CD4-positive, alpha-beta T cell treated with Interleukin-4 for 1 hour (primary cell): ENCODE data around the gene SDR42E1.

Experiments used
- DNase-seq, 2 donors: peaks; one replicate each; pipeline ENCODE4 v3.0.0-alpha.2; 2020 to 2022

Gene SDR42E1, protein sequence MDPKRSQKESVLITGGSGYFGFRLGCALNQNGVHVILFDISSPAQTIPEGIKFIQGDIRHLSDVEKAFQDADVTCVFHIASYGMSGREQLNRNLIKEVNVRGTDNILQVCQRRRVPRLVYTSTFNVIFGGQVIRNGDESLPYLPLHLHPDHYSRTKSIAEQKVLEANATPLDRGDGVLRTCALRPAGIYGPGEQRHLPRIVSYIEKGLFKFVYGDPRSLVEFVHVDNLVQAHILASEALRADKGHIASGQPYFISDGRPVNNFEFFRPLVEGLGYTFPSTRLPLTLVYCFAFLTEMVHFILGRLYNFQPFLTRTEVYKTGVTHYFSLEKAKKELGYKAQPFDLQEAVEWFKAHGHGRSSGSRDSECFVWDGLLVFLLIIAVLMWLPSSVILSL

DNA sequence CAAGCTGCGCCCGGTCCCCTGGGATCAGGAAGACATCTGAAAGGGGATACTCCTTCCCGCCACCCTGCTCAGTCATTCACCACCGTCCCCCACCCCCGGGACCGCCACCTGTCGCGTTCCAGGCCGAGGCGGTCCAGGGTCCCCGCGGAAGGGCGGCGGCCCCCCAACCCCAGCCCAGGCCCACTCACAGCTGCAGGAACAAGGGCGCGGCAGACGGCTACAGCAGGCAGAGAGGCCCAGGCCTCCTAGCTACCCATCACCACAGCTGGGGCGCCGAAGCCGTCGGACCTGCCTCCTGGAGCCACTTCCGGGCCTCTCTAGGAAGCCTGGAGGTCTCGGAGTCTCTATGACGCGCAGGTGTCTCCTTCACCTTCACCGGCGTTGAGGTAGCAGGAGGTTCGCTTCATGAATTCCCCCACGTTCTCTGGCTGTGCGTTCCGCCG is at the start of gene SDR42E1:
TSS of gene SDR42E1 (minus strand) at position 272 of the 443 bp plus-strand sequence. CDS start 10,612 bp downstream, outside the sequence.
- peak; percentile 75 to 77 for DNase-seq

DNA sequence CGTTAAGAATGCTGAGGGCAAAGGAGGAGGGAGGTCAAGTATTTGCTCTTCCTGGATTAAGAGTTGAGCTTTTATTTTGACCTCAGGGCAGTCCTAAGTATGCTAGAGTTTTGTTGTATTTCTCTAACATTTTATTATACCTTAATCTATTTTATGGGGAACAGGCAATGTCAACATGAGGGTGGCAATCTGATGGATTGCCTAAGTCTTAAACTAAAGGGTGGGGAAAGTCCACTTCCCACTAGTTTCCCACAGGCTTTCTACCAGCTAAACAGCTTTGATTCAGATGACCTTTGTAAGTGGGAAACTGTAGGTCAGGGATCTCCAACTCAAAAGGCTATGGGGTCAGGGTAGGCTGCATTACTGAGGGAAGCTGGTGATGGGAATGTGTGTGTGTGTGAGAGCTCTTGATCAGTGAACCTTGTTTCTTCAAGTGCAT is 48.7 kb upstream of the SDR42E1 start:
- no peak for DNase-seq

DNA sequence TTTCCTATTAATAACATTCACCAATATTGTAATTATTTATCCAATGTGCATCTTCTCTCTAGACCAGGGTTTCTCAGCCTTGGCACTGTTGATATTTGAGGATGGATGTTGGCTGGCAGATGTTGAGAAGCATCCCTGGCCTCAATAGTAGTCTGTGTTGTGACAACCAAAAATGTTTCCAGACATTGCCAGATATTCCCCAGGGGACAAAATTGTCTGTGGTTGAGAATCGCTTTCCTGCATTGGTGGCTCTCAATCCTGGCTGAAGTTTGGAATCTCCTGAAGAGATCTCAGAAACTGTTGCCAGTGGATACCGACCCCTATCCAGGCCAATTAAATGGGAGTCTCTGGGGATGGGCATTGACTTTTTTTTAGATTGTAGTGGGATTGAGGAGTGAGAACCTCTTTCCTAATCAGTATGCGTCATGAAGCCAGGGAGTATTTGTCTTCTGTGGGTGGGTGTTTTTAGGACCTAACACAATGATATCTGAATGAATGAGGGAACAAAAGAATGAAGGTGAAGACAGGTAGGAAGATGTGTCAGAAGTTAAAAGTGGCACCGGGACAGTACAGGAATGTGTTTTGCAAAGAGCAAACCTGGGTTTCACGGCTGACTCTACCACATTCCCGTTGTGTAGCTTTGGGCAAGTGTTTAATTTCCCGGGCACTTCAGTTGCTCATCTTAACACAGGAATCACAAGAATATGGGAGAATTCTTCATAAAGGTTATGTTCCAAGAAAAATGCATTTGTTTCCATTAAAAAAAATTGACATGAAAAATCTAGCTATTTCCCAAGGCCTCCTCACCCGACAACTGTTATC is 48.1 kb upstream of the SDR42E1 start:
- no peak for DNase-seq

DNA sequence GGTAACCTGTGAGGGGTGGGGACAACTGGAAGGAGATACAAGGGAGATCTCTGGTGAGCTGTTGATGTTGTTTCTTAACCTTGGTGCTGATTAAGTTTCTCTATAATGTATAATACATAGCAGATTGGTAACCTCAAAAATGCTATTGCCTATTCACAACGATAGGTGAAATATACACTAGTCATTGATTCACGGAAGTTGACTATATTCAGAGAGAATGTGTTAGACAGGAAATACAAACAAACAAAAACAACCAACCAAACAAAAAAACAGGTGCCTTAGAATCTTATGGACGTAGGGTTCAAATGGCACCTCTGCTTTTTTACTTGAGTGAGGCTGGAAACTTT is 45.3 kb upstream of the SDR42E1 start:
- no peak for DNase-seq

DNA sequence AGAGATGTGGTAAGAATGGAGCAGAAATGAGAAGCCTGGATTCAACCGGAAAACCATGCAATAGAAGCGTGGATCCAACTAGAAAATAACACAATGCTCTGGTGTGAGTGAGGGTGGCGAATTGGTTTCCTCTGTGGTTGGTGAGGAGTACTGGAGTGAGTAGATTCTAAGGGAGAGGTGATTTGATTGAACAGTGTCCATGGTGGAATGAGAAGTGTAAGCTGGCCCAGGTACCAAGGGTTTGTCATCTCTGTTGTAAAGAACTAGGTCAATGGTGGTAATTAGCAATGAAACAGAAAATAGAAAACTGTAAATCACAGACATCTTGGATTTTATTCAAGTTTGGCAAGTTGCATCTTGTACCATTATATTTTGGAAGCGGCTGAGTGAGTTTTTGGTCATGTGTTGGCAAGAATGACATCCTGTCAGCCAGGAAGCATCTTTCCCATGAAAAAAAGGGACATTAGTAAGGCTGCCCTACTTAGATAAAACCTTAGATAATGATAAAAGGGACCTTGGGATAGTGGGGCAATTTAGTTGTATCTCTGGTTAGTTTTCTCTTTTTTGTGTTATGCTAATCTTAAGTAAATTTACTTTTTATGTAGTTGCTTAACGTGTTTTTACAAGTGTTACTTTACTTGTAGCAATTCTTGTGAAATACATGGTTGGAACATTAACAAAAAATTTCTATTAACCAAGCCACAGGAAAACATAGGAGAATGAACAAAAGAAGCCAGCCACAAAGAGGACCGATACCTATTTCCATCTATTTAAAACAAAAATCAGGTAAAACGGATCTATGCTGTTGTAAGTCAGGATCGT is 44.7 kb upstream of the SDR42E1 start:
- no peak for DNase-seq

DNA sequence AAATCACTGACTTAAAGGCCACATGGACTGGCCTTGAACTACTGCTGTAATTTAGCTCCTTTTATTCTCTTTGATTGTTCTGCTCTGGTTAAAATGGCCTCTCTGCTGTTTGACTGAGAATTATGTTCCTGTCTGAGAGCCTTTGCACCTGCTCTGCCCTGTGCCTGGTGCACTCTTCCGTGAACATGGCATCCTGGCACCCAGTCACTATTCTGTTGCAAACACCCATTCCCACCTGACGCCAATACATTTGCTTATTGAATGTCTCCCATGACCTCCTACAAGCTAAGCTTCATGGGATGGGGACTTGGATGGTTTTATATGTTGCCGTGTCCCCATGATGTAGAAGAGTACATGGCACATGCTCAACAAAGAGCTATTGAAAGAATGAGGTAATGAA is 43.8 kb upstream of the SDR42E1 start:
- DNase-seq = no peak

DNA sequence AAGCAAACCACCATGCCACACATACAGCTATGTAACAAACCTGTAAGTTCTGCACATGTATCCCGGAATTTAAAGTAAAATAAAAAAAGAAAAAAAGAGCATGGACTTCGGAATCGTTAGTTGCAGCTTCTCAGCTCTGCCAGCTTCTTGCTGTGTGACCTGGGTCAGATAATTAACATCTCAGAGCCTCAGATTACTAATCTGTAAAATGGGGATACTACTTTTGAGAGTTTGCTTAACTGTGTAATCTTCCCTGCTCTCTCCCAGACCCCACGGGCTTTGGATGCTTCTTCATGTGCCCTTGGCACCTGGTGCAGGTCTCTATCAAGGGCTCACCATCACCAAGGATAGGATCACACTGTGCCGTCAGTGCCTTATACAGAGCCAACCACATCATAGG is 40.4 kb upstream of the SDR42E1 start:
- DNase-seq = no peak

DNA sequence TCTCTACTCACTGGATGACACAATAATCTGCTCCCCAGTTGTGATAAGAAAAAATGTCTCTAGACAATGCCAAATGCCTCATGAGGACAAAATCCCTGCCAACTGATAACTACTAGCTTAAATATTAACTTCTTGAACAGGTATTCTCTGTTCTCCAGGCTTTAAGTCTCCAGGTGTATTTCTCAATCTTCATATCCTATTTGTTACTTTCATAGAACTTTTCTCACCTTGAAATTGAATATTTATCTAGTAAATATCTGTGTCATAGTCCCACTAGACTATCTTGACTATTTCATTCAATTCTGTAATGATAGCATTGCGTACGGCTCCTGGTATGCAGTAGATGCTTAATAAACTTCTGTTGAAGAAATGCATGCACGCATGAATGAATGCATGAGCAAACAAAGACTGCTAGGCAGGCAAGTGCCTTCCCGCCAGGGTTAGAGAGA is 39.7 kb upstream of the SDR42E1 start:
- no peak for DNase-seq

DNA sequence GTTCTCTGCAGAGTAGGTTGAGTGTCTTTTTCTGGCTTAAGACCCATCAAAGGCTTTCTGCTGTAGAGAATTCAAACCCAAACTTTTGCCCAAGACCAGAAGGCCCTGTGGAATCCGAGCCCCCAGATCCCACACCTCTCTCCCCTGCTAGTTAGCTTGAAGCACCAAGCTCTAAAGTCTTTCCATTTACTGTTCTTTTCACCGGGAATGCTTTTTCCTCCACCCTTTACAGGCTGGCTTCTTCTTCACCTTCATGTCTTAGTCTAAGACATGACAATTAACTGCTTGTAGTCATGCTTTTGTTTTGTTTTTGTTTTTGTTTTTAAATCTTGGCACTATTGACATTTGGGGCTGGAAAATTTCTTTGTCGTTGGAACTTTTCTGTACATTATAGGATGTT is 39.2 kb upstream of the SDR42E1 start:
- DNase-seq = no peak

DNA sequence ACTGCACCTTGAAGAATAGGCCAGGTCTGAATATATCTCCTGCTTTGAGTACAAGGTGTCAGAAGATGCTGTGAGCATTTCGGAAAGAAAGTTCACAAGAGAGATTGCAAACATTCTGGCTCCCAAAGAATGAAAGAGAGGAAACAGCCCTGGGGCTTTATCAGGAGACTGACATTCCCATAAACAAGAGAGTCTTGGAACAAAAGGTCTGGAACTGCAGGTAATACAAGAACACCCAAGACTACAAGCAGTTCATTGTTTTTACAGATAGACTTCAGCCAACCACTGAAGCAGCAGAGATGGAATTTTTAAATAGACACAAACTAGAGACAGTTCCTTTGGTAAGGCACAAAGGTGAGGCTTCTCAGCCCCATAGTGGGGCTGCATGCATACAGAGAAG is 38.2 kb upstream of the SDR42E1 start:
- DNase-seq = no peak

DNA sequence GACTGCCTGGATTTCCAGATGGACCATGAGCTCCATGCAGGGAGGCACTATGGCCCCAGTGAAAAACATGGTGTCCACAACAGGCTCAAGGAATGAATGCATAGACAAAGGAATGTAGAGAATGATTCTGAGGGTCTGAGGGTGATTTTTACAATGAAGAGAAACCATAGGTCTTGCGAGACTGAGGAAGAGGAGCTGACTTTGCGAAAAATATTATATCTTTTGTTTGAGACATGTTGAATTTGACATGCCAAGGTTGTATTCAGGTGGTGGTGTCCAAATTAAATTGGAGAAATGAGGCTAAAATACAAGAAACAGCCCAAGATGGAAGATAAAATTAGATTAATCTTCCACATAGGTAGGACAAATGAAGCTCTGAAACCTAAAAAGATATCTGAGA is 36.5 kb upstream of the SDR42E1 start:
- no peak for DNase-seq

DNA sequence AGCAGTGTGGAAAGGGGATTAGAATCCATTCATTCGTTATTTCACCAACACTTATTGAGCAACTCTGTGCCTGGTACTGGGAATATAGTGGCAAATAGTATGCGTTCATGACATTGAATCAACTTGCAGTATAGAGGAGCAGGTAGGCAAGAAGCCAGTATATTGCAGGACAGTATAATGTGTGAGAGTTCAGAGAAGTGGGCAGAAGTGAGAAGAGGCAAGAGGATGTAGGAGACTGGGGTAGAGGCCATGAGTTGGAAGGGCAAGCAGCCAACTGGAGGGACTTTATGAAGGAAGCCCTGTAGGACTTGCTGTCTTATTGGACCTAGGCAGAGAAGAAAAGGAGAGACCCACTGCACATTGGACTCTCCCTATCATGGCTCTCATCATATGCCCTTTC is 36.1 kb upstream of the SDR42E1 start:
- DNase-seq = no peak

DNA sequence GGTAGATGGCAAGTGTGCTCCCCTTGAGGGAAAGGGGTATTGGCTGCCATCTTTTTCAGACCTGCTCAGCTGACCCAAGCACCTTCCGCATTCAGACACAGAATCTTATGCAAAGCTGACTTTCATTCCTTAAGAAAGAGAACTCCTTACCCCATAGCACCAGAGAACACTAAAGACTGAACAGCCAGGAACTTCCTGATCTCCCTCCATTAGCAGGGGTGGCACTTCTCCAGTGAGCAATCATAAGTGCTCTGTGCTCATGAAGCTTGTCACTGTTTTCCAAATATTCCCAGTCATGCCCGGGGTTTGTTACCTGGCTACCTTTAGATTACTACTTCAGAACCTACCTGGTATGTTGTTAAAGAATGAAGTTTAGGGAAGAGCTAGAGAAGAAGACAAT is 35.7 kb upstream of the SDR42E1 start:
- DNase-seq = no peak

DNA sequence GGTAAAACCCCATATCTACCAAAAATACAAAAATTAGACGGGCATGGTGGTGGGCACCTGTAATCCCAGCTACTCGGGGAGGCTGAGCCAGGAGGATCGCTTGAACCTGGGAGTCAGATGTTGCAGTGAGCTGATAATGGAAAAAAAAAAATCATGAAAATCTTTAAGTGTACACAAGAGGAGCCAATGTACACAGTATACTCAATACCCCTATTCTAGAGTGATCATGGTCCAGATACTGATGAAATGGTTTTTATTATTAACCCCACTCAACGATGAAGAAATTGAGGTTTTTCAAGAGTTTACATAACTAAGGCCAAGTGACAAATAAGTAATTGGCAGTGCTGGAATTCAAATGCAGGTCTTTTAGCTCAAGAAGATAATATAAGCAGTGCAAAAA is 35.3 kb upstream of the SDR42E1 start:
- DNase-seq = no peak

DNA sequence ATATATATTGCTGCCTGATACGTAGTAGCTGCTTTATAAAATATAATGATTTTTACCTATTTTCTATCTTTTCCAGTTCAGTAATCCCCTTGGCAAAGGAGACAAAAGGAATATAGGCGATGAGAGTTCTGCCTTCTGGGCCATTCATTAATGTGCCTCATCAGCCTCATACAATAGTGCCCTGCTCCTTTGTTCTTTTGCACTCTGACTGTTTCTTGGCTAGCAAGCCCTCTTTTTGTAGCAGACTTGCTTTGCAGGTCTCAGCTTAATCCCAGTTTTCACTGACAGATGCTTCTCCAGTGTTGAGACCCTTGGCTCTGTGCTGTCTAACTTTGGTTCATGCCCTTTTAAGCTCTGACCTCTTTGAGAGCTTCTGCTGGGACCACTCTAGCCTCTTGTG is 34.2 kb upstream of the SDR42E1 start:
- no peak for DNase-seq

DNA sequence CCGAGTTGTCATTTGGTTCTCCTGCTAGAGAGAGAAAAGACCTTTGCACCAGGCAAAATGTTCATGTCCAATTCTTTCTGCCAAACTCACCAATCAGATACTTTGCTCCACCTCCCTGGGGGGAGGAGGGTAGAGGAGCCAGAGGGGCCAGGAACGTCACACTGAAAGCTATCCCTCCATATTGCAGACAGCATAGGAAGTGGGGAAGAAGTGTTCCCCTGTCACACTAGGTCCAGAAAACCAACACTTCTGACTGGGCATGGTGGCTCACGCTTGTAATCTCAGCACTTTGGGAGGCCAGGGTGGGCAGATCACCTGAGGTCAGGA is 33.3 kb upstream of the SDR42E1 start:
- no peak for DNase-seq

DNA sequence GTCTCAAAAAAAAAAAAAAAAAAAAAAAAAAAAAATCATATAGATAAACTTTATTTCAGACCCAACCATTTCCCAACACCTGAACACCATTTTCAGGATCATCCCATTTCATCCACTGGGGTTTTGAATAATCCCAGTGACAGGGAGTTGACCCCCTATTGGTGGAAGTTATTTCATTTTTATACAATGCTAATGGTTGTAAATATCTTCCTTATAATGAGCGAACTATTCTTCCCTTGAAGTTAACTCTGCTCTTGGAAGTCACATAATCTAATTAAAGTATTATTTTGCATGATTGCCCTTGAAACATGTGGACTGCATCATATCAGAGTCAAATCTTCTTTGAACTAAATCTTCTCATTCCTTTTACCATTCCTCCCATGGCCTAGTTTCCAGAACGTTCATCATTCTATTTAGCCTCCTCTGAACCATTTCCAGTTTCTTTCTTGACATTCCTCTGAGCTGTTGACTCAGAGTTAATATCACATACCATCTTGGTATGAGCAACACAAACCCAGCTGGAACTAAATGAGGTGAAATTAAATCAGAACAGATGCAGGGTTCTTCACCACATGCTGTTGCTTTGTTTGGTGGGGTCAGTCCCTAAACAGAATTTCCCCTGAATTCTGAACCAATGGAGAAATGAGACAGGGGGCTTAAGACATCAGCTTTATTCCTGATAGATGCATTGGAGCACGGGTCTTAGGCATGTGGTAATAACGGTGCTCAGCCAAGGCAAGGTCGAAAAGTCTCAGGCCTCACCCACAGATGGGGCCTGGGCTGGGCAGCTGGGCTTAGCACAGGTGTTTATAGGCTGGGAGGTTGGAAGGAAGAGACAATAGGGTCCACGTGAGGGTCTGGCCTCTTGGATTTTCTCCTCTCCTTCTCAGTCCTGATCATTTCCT is 32.7 kb upstream of the SDR42E1 start:
- DNase-seq = no peak

DNA sequence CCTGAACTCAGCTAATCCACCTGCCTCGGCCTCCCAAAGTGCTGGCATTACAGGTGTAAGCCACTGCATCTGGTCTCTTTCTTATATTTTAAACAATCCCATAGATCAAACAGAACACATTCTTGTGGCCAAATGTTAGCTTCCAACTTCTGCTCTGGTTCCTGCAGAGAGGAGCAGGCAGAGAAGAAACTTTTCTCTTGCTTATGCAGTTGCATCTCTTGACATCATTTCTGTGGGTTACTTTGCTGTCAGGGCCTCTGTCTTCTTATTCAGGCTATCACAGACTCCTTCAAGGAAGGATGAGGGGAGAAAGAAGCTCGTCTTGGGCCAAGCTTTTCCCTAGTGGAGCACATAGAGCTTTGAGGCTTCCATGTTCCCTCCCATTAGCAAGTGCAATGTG is 31.6 kb upstream of the SDR42E1 start:
- DNase-seq = no peak

DNA sequence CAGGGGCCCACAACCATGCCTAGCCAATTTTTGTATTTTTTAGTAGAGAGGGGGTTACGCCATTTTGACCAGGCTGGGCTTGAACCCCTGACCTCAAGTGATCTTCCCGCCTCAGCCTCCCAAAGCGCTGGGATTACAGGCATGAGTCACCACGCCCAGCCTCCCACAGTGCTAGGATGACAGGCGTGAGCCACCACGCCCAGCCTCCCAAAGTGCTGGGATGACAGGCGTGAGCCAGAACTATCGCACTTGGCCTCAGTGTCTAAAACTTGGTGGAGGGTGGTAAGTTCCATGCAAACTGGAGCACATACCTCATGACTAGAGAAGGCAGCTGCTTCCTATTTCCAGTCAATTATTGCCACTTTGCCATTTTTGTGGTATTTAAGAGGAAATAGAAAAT is 30.9 kb upstream of the SDR42E1 start:
- DNase-seq = no peak

DNA sequence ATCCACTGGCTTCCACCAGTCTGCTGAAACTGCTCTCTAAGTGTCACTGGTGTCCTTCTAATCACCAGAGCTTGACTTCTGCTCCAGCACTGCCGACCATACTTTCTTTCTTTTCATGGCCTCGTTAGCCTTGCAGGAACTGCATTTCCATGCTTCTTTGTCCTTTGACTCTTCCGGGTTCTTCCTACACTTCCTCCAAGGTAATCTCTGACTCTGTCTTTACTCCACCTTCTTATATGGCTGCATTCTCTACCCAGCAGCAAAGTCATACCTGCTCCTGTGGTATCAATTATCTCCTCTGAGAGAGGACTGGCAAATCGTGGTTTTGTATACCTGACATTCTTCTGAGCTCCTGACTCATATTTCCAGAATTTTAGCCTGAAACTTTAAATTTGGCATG is 30.3 kb upstream of the SDR42E1 start:
- DNase-seq = no peak

DNA sequence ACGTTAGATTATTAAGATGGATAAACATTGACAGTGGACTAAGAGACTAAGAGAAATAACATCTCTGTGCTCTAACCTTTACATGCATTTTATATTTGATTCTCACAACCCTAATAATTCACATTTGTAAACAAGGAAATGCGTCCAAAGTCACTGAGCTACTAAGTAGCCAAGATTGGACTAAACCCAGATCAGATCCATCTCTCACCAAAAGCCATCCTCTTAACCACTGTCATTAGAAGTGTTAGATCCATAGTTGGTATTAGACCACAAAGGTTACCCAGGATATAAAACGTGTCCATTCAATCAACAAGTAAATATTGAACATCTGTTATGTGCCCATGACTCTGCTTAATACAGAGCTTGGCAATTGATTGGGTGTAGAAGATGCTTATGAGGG is 29.0 kb upstream of the SDR42E1 start:
- no peak for DNase-seq

DNA sequence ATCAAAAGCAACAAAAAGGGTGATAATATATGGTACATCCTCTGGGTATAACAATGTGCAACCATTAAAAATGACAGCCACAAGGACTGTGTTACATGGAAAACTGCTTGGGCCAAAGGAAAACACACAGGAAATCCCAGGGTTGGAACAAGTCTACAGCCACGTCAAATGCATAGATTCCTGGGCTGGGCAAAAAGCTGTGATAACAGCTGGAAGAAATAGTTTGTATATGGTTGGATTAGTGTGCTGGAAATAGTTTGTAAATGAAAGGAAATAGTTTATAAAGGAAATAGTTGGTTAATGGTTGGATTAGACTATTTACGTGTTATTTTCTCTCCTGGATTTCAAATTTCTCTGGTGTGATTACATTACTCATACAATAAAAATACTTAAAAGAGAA is 26.4 kb upstream of the SDR42E1 start:
- no peak for DNase-seq
